Stimulated activated memory B cell treated with anti-CD40 and anti-IgM and Interleukin-4, amounts not matched to agents 10 μg/mL and 1 μg/mL and 100 μg/mL, for 72 hours (primary cell): ENCODE results near the gene FSCN2.

Source experiments
- ATAC-seq: fragments of 150-1000 bp; cut with Tn5 transposase; 2 replicates; pipeline ENCODE4 v1.10.0; 2021
- H3K27ac Mint-ChIP-seq: one replicate; pipeline ENCODE4 v1.8.0; 2022; ENCODE audit warnings: mild to moderate bottlenecking, mixed read lengths
- H3K27me3 Mint-ChIP-seq: one replicate; pipeline ENCODE4 v1.8.0; 2022; ENCODE audit warnings: mixed read lengths
- H3K36me3 Mint-ChIP-seq: one replicate; pipeline ENCODE4 v1.8.0; 2022; ENCODE audit warnings: mixed read lengths
- H3K4me1 Mint-ChIP-seq: one replicate; pipeline ENCODE4 v1.8.0; 2022; ENCODE audit warnings: mixed read lengths
- H3K4me3 Mint-ChIP-seq: one replicate; pipeline ENCODE4 v1.8.0; 2022; ENCODE audit warnings: mild to moderate bottlenecking, moderate library complexity, mixed read lengths
- H3K9me3 Mint-ChIP-seq: one replicate; pipeline ENCODE4 v1.8.0; 2022; ENCODE audit warnings: mixed read lengths

FSCN2 gene

GRCh38 chr17:81516439-81516838, 11.7 kb upstream of the FSCN2 start:
- H3K27me3 Mint-ChIP-seq = no peaks in the 10 kb centered on the region
- peaks cover 54% of the 10 kb centered on the region for H3K4me1 Mint-ChIP-seq
- H3K36me3 Mint-ChIP-seq = peaks cover 23% of the 10 kb centered on the region
- ATAC-seq = no peak
- peak overlapping the region; percentile 93 for H3K4me3 Mint-ChIP-seq
- no peaks in the 10 kb centered on the region for H3K9me3 Mint-ChIP-seq
- H3K27ac Mint-ChIP-seq = peak overlapping the region; percentile 92

DNA sequence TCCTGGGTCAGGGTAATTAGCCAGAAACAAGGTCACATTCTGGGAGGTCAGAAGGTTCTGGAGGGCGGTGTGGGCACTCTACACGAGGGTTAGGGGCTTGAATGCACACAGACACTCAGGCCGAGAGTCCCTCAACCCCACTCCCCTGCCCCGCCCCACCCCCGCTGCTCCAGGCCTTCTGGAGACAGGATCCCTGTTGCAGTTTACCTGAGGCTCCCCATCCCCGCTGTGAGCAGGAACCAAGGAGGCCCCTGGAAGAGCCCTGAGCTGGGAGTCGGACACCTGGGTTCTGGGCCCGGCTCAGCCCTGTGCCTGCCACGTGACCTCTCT, 11.2 kb upstream of the FSCN2 start:
- ATAC-seq = no peak
- H3K4me1 Mint-ChIP-seq = peaks cover 49% of the 10 kb centered on the region
- peak overlapping the region; percentile 93 for H3K4me3 Mint-ChIP-seq
- peak overlapping the region; percentile 92 for H3K27ac Mint-ChIP-seq
- no peaks in the 10 kb centered on the region for H3K9me3 Mint-ChIP-seq
- H3K27me3 Mint-ChIP-seq = no peaks in the 10 kb centered on the region
- H3K36me3 Mint-ChIP-seq = peaks cover 18% of the 10 kb centered on the region

DNA sequence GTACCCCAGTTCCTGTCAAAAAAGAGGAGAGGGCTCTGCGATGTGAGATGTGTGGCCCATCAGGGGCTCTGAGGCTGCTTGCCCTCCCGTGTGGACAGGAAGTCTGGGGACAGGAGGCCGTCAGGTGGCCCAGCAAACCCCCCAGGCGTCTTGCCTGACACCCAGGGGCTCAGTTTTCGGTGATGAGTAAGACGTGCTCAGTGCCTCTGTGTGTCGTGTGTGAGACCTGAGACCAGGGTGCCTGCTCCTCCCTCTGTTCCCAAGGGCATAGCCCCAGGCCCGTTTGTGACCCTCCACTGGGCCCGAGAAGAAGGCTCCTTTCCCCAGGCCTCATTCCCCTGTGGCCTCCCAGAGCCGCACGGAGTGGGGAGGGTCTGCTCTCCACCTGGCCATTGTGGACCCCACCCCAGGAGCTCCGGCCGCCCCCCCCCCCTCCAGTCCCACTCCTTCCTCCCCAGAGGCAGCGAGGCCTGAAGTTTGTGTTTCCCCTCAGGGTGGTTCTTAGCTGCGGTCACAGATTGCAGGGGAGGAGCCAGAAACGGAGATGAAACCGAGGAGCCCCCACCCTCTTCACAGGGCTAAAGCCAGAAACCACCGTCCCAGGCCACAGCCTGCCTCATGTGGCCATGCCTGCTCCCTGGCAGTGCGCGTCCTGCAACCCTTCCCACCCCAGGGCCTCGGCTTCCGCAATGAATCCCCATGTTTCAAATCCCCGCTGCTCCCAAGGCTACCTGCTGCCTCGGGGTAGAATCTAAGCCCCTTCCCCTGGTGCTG, 10.7 kb upstream of the FSCN2 start:
- H3K4me1 Mint-ChIP-seq = peaks cover 47% of the 10 kb centered on the region
- H3K9me3 Mint-ChIP-seq = no peaks in the 10 kb centered on the region
- H3K27me3 Mint-ChIP-seq = no peaks in the 10 kb centered on the region
- peak; percentile 62 for ATAC-seq
- peak overlapping the region; percentile 92 for H3K27ac Mint-ChIP-seq
- peak overlapping the region; percentile 93 for H3K4me3 Mint-ChIP-seq
- peaks cover 12% of the 10 kb centered on the region for H3K36me3 Mint-ChIP-seq

DNA sequence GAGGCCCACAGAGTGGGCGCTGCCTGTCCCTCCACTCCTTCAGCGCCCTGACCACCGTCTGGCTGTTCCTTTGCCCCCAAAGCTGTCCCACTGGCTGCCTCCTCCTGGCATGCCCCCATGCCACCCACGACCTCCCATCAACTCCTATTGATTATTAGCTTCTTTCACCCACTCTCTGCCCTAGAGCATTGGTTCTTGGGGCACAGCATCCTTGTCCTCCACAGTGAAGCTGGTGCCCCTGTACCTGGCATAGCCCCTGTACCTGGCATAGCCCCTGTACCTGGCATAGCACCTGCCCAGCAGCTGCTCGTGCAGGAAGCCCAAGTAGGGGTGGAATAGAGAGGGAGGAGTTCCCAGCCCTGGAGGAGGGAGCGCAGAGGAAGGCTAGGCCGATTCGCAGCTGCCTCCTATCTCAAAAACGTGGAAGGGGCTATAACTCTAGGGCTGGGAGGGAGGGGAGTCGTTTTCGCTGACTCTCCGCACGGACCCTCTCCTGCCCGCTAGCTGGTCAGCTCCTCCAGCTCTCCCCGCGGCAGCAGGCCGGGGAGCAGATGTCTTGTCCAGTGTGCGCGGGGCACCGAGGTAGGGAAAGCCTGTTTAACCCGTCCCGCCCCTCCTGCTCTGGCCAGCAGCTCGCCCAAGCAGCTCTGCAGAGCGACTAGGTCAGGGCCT, 9.9 kb upstream of the FSCN2 start:
- H3K27me3 Mint-ChIP-seq = no peaks in the 10 kb centered on the region
- H3K36me3 Mint-ChIP-seq = peaks cover 12% of the 10 kb centered on the region
- H3K9me3 Mint-ChIP-seq = no peaks in the 10 kb centered on the region
- peaks cover 46% of the 10 kb centered on the region for H3K4me1 Mint-ChIP-seq
- H3K4me3 Mint-ChIP-seq = peak overlapping the region; percentile 93
- no peak for ATAC-seq
- H3K27ac Mint-ChIP-seq = peak overlapping the region; percentile 92

- H3K27me3 Mint-ChIP-seq = no peaks in the 10 kb centered on the region
- no peaks in the 10 kb centered on the region for H3K9me3 Mint-ChIP-seq
- peak overlapping the region; percentile 92 for H3K27ac Mint-ChIP-seq
- H3K4me1 Mint-ChIP-seq = peaks cover 40% of the 10 kb centered on the region
- peak; percentile 3 for ATAC-seq
- peak overlapping the region; percentile 93 for H3K4me3 Mint-ChIP-seq
- H3K36me3 Mint-ChIP-seq = peaks cover 12% of the 10 kb centered on the region
These were observed 9.3 kb upstream of the FSCN2 start for GRCh38 chr17:81518785-81519283.

- H3K27me3 Mint-ChIP-seq = no peaks in the 10 kb centered on the region
- peak overlapping the region; percentile 93 for H3K4me3 Mint-ChIP-seq
- H3K4me1 Mint-ChIP-seq = peaks cover 39% of the 10 kb centered on the region
- no peaks in the 10 kb centered on the region for H3K9me3 Mint-ChIP-seq
- peak; percentile 5 for ATAC-seq
- peak overlapping the region; percentile 92 for H3K27ac Mint-ChIP-seq
- peaks cover 12% of the 10 kb centered on the region for H3K36me3 Mint-ChIP-seq
These were observed 8.7 kb upstream of the FSCN2 start for GRCh38 chr17:81519284-81520020.

DNA sequence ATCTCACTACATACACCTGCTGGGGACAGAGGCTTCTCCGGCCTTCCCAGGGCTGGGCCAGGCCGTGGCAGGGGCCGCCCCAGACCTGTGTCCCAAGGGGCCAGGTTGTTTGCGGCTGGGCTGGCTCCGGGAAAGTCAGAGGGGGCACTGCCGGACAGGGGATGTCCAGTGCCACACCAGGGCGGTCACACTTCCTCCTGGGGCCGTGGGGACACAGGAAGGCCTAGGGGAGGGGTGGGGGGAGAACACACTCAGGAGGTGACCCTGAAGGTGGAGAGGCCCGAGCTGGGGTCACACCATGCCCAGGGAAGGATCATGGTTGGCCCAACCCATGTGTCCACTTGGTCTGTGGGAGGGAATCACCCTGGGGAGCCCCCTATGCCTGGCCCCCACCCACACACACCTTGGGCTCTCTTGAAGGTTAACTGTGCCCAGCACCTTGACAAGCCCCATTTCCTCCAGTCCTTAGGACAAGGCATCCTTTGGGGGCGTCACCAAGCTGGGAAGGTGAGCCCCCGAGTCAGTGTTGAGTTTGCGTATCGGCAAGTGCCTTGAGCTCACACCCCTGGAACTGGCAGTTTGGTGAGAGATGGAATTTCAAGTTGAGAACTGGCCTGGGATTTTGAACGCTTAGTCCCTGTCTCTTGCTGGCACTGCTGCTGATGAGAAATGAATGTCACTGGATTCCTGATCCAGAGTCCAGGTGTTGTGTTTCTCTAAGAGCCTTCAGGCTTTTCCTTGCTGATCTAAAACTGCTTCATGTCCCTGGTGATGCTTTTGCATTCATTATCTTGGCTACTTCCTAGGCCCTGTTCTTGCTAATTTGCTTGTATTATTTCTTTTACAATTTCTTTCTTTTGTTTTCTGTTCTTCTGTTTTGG, 7.9 kb upstream of the FSCN2 start:
- no peaks in the 10 kb centered on the region for H3K9me3 Mint-ChIP-seq
- ATAC-seq = no peak
- H3K4me1 Mint-ChIP-seq = peaks cover 39% of the 10 kb centered on the region
- no peaks in the 10 kb centered on the region for H3K27me3 Mint-ChIP-seq
- peaks cover 10% of the 10 kb centered on the region for H3K36me3 Mint-ChIP-seq
- peak overlapping the region; percentile 92 for H3K27ac Mint-ChIP-seq
- H3K4me3 Mint-ChIP-seq = peak overlapping the region; percentile 93

DNA sequence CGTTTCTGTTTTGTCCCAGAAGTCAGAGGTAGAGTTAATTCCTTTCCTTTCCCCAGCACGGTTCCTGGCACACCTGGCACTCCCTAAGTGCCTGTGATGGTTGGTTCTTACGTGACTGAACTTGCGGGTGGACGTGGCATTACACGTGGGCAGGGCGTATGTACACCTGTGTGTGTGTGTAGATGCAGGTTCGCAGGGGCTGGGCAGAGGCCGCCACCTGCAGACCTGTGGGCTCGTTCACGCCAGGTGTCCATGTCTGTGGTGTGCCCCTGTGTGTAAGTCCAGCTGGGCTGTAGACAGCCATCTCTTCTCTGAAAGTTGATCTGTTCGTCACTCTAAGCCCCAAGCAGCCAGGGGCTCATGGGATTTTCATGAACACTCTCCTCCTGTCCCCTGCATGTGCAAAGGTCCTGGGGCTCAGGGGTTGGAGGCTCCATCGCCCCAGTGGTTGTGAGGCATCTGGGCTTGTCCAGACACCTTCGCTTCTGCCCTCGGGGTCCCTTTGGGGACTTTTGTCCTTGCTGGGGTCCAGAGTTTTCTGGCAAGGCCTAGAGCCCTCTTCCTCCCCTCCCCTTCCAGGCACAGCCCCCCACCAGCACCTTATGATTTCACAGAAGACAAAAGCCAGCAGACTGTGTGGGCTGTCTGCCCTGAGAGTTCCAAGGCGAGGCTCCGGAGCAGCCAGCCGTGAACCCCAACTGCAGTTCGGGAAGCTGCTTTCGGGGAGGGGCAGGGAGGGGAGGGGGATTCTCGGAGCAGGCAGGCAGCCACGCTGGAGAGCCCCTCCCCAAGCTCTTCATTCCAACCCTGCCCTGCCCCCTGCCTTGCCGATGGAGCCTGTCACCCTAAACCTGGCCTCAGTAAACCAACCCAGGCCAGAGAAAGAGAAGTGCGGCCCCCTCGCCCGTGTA, 5.4 kb upstream of the FSCN2 start:
- Mint-ChIP-seq H3K36me3 (no peaks in the 10 kb centered on the region), H3K27me3 (peaks cover 18% of the 10 kb centered on the region), H3K27ac (no peak overlapping the region), H3K4me1 (peaks cover 24% of the 10 kb centered on the region), H3K9me3 (no peaks in the 10 kb centered on the region), H3K4me3 (no peak overlapping the region)
- ATAC-seq = no peak

DNA sequence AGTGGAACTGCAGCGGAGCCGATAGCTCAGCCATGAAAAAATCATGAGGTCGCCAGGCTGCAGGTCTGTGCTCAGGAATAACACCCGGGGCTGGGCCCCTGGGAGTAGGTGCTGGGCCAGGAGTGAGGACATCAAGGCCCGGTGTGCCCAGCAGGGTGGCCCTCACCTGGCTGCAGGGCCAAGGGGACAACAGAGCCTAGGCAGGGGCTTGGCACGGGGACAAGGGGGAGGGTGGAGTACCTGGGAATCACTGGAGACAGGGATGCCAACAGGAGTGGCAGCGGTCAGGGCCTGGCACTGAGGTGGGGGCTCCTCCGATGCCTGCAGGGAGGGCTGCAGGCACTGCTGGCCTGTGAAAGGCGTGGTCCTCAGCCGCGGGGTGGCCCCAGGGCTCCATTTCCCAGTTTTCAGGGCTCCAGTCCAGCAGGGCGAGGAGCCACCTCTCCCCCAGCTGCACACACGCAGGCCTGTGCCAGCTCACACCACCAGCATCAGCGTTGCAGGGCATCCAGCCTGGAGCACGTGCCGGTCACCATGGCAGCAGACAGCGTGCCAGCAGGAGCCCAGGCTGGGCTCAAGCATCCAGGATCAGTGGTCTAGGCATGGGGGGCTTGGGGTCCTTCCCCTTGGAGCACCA, 4.7 kb upstream of the FSCN2 start:
- Mint-ChIP-seq H3K36me3 (no peaks in the 10 kb centered on the region), H3K27ac (no peak overlapping the region), H3K9me3 (no peaks in the 10 kb centered on the region), H3K4me3 (no peak overlapping the region), H3K27me3 (peaks cover 18% of the 10 kb centered on the region), H3K4me1 (peaks cover 17% of the 10 kb centered on the region)
- no peak for ATAC-seq

DNA sequence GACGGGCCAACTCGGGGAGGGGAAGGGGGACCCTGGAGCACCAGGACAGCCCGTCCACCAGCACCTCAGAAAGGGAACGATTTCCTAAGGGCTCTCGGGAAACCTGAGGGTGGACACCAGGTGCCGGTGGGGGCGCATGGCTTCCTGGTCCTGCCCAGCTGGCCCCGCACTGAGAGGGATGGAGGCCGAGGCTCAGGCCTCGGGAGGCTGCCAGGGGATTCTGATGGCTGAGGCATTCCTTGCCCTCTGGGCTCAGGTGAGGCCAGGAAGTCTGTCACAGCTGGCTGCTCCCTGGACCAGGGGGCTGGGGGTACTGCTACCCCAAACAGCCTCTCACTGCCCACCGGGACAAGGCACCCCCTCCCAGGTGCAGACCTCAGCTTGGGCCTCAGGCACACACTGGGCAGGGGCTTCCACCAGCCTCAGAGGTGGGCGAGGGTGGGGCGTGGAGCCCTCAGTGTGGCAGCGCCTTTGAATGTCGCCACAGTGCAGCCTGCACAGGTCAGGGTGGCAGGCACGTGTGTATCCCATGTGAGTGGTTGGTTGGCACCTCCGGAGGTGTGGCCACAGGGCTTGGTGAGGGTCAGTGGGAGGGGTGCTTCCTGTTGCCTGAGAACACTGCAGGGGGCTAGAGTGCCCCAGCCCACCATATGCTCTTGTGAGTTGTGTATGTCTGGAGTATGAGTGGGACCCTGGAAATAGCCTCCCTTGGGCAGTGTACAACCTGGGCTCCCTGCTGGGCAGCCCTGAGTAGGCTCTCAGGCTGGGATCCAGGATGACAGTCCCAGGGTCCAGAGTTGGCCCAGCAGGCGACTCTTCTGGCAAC, 3.9 kb upstream of the FSCN2 start:
- H3K27ac Mint-ChIP-seq = no peak overlapping the region
- peaks cover 17% of the 10 kb centered on the region for H3K4me1 Mint-ChIP-seq
- no peaks in the 10 kb centered on the region for H3K36me3 Mint-ChIP-seq
- peaks cover 18% of the 10 kb centered on the region for H3K27me3 Mint-ChIP-seq
- ATAC-seq = no peak
- no peaks in the 10 kb centered on the region for H3K9me3 Mint-ChIP-seq
- no peak overlapping the region for H3K4me3 Mint-ChIP-seq

- no peaks in the 10 kb centered on the region for H3K9me3 Mint-ChIP-seq
- peaks cover 12% of the 10 kb centered on the region for H3K4me1 Mint-ChIP-seq
- H3K27me3 Mint-ChIP-seq = peaks cover 18% of the 10 kb centered on the region
- no peaks in the 10 kb centered on the region for H3K36me3 Mint-ChIP-seq
- ATAC-seq = no peak
- no peak overlapping the region for H3K4me3 Mint-ChIP-seq
- H3K27ac Mint-ChIP-seq = no peak overlapping the region
These were observed 3.4 kb upstream of the FSCN2 start for GRCh38 chr17:81524865-81525159.

GRCh38 chr17:81526662-81527571, 1.3 kb upstream of the FSCN2 start:
- Mint-ChIP-seq H3K36me3 (no peaks in the 10 kb centered on the region), H3K27me3 (peaks cover 18% of the 10 kb centered on the region), H3K4me3 (no peak overlapping the region), H3K27ac (no peak overlapping the region), H3K4me1 (no peaks in the 10 kb centered on the region), H3K9me3 (no peaks in the 10 kb centered on the region)
- no peak for ATAC-seq
